ENCODE measurements around the gene APOBEC3H. TPM values are rescaled to one million over a fixed set of nuclear protein-coding genes. Genes with fewer than 3 reads are reported as not detected.

Gene APOBEC3H
- total RNA-seq, 1 experiment from 2014 or later, result not detected

- no peaks in the 10 kb centered on the region for H3K9me3 ChIP-seq (ENCODE audit: control insufficient read depth, insufficient read depth, low read depth, low read length)
- no peak for TF ChIP-seq SIN3A (IDR thresholded peaks at IDR 0.05; ENCODE audit: borderline replicate concordance, insufficient read depth, low read depth, low read length)
- TF ChIP-seq TCF7L2 (IDR thresholded peaks at IDR 0.05; ENCODE audit: low read depth, low read length), result no peak
- no peak for TF ChIP-seq POLR2AphosphoS5 (IDR thresholded peaks at IDR 0.05; ENCODE audit: low read depth, low read length)
- TF ChIP-seq REST (IDR thresholded peaks at IDR 0.05; ENCODE audit: insufficient read depth in 1 of 2, low read depth in 2 of 2, low read length in 1 of 2), result no peak
- no peak; the same call in 1 of the 2 replicates for TF ChIP-seq CTCF (IDR thresholded peaks at IDR 0.05)
- DNase-seq (ENCODE audit: low read depth, low spot score) (no peak), ATAC-seq (no peak)
- POLR2A ChIA-PET, result no interaction called here
- no peaks in the 10 kb centered on the region for H3K27me3 ChIP-seq (ENCODE audit: control insufficient read depth, insufficient read depth, low read length)
- CTCF ChIA-PET, result interaction anchor here (0.5 kb wide), 1 partner anchor 25 kb away, joined by 3 read pairs; no protein-coding TSS in a partner anchor
- no TSS peak for BruUV-seq (replicated peaks)
- H3K36me3 ChIP-seq (ENCODE audit: control insufficient read depth, insufficient read depth, low read length), result no peaks in the 10 kb centered on the region; the same call in 1 of the 2 replicates
- no peak overlapping the region for H3K4me3 ChIP-seq (ENCODE audit: low read depth in 2 of 2, low read length in 2 of 2)
- H3K27ac ChIP-seq (ENCODE audit: low read length), result peak overlapping the region; percentile 17; the same call in 1 of the 2 replicates
- intact Hi-C loops (cut with micrococcal nuclease; ENCODE audit: unreplicated experiment) (no loop called here), in situ Hi-C loops (cut with HindIII; ENCODE audit: low pct_unique_long_range_greater_than_20kb, low sequenced_read_pairs) (no loop called here)
- H3K4me1 ChIP-seq (ENCODE audit: control insufficient read depth, insufficient read depth, low read length), result peaks cover 19% of the 10 kb centered on the region
Observed at GRCh38 chr22:39149915-39150847, 53.1 kb downstream of the APOBEC3H start.

- Histone ChIP-seq H3K4me1 (ENCODE audit: control insufficient read depth, insufficient read depth, low read length) (peaks cover 19% of the 10 kb centered on the region), H3K9me3 (ENCODE audit: control insufficient read depth, insufficient read depth, low read depth, low read length) (no peaks in the 10 kb centered on the region), H3K27ac (ENCODE audit: low read length) (peak overlapping the region; percentile 34), H3K36me3 (ENCODE audit: control insufficient read depth, insufficient read depth, low read length) (no peaks in the 10 kb centered on the region; the same call in 1 of the 2 replicates), H3K27me3 (ENCODE audit: control insufficient read depth, insufficient read depth, low read length) (no peaks in the 10 kb centered on the region), H3K4me3 (ENCODE audit: low read depth in 2 of 2, low read length in 2 of 2) (no peak overlapping the region)
- DNase-seq (ENCODE audit: low read depth, low spot score) (no peak), ATAC-seq (no peak)
- intact Hi-C loops (cut with micrococcal nuclease; ENCODE audit: unreplicated experiment) (no loop called here), in situ Hi-C loops (cut with HindIII; ENCODE audit: low pct_unique_long_range_greater_than_20kb, low sequenced_read_pairs) (no loop called here)
- BruUV-seq (replicated peaks), result no TSS peak
- ChIA-PET POLR2A (no interaction called here), CTCF (interaction anchor here (0.5 kb wide), 1 partner anchor 25 kb away, joined by 3 read pairs; no protein-coding TSS in a partner anchor)
- no peak for TF ChIP-seq SIN3A (IDR thresholded peaks at IDR 0.05; ENCODE audit: borderline replicate concordance, insufficient read depth, low read depth, low read length)
- no peak for TF ChIP-seq POLR2AphosphoS5 (IDR thresholded peaks at IDR 0.05; ENCODE audit: low read depth, low read length)
Observed at GRCh38 chr22:39150848-39151215, 53.8 kb downstream of the APOBEC3H start.

Measured in Panc1 (cell line).